ENCODE data around the gene LPIN2. TPM values are rescaled to one million over a fixed set of nuclear protein-coding genes. Genes with fewer than 3 reads are reported as not detected.
"Not testable (repeated sequence)": the region's sequence is repeated elsewhere in the genome, so short reads cannot be mapped to it uniquely, and the experiment has no call there.

LPIN2 gene
- total RNA-seq, 4 donors from 2014 or later = 4.2 to 8.6 (median 6.7) TPM

DNA sequence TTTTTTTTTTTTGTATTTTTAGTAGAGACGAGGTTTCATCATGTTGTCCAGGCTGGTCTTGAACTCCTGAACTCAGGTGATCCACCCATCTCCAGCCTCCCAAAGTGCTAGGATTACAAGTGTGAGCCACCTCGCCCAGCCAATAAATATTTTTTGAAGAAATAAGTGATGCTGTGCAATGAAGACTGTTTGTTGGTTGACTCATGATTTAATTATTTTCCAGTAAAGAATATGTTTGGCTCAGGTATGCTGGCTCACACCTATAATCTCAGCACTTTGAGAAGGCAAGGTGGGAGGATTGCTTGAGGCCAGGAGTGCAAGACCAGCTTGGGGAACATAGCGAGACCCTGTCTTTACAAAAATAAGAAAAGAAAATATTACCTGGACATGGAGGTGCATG, 41.8 kb upstream of the LPIN2 start:
- no peak for TF ChIP-seq POLR2A (IDR thresholded peaks at IDR 0.05)
- H3K4me3 ChIP-seq (ENCODE audit: low read depth, poor library complexity, severe bottlenecking) = no peak overlapping the region
- intact Hi-C loops (cut with DNase I; ENCODE audit: low total_unique reads) = no loop called here
- 75 to 81% methylated on average over 3 of the region's 3 CpGs for WGBS, 2 donors
- peak in 1 of 2 donors; percentile 43 for DNase-seq (ENCODE audit: low spot score in 2 of 2)

DNA sequence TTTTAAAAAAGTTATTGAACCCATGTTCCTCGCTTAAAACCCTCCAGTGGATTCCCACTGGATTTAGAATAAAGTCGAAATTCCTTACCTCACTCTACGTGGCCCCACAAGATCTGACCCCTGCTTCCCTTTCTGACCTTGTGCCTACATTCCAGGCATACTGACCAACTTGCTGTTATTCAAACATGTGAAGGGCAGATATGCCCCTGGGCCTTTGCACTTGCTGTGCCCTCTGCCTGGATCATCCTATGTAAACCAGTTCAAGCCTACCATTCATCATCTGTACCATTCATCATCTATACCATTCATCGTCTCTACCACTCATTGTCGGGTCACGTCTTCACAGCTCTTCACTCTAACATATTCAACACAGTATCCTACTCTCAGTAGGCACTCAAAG, 41.3 kb upstream of the LPIN2 start:
- no peak overlapping the region for H3K4me3 ChIP-seq (ENCODE audit: low read depth, poor library complexity, severe bottlenecking)
- intact Hi-C loops (cut with DNase I; ENCODE audit: low total_unique reads) = no loop called here
- TF ChIP-seq POLR2A (IDR thresholded peaks at IDR 0.05) = no peak
- TF ChIP-seq, protein P1, sequence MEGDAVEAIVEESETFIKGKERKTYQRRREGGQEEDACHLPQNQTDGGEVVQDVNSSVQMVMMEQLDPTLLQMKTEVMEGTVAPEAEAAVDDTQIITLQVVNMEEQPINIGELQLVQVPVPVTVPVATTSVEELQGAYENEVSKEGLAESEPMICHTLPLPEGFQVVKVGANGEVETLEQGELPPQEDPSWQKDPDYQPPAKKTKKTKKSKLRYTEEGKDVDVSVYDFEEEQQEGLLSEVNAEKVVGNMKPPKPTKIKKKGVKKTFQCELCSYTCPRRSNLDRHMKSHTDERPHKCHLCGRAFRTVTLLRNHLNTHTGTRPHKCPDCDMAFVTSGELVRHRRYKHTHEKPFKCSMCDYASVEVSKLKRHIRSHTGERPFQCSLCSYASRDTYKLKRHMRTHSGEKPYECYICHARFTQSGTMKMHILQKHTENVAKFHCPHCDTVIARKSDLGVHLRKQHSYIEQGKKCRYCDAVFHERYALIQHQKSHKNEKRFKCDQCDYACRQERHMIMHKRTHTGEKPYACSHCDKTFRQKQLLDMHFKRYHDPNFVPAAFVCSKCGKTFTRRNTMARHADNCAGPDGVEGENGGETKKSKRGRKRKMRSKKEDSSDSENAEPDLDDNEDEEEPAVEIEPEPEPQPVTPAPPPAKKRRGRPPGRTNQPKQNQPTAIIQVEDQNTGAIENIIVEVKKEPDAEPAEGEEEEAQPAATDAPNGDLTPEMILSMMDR (IDR thresholded peaks at IDR 0.05) = no peak
- peak in 1 of 2 donors; percentile 2 for DNase-seq (ENCODE audit: low spot score in 2 of 2)
- WGBS, 2 donors = 92 to 95% methylated on average over 6 of the region's 6 CpGs

DNA sequence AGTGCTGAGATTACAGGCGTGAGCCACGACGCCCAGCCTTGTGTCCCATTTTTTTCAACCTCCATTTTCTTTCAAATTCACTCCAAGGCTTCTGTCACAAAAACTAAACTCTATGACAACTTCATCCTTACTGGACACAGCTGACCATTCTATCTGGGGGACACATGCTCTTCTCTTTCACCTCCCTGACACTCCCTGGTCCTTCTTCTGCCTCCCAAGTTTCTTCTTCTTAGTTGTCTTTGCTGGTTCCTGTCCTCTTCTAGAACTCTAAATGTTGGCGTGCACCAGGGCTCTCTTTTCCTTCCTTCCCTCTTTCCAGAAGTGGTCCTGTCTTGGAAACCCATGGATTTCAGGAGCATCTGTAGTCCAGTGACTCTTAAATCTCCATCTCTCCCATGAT, 40.1 kb upstream of the LPIN2 start:
- DNase-seq (ENCODE audit: low spot score in 2 of 2) = peak in 1 of 2 donors; percentile 7
- TF ChIP-seq, protein P1 (IDR thresholded peaks at IDR 0.05) = no peak
- no peak for TF ChIP-seq POLR2A (IDR thresholded peaks at IDR 0.05)
- WGBS, 2 donors = 99 to 100% methylated on average over 4 of the region's 4 CpGs
- intact Hi-C loops (cut with DNase I; ENCODE audit: low total_unique reads) = no loop called here
- H3K4me3 ChIP-seq (ENCODE audit: low read depth, poor library complexity, severe bottlenecking) = no peak overlapping the region

DNA sequence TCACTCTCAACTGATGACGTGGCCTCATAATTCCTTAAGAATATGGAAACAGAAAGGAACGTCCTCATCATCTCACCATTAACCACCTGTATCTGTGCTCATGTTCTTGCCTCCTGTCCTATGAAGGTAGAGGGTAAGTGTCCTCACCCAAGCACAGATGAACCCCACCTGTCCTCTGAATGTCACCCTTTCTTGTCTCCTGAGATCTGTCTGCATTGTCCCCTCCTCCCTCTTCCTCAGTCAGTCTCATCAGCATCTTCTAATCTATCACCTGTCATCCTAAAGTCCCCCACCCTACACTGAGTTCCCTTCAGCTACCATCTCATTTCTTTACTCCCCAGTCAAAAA, 39.4 kb upstream of the LPIN2 start:
- no peak for TF ChIP-seq POLR2A (IDR thresholded peaks at IDR 0.05)
- TF ChIP-seq, protein P1 (IDR thresholded peaks at IDR 0.05) = no peak
- H3K4me3 ChIP-seq (ENCODE audit: low read depth, poor library complexity, severe bottlenecking) = no peak overlapping the region
- intact Hi-C loops (cut with DNase I; ENCODE audit: low total_unique reads) = no loop called here
- WGBS, 2 donors = 55 to 69% methylated on average over 2 of the region's 2 CpGs
- DNase-seq (ENCODE audit: low spot score in 2 of 2) = peak in 1 of 2 donors; percentile 1

DNA sequence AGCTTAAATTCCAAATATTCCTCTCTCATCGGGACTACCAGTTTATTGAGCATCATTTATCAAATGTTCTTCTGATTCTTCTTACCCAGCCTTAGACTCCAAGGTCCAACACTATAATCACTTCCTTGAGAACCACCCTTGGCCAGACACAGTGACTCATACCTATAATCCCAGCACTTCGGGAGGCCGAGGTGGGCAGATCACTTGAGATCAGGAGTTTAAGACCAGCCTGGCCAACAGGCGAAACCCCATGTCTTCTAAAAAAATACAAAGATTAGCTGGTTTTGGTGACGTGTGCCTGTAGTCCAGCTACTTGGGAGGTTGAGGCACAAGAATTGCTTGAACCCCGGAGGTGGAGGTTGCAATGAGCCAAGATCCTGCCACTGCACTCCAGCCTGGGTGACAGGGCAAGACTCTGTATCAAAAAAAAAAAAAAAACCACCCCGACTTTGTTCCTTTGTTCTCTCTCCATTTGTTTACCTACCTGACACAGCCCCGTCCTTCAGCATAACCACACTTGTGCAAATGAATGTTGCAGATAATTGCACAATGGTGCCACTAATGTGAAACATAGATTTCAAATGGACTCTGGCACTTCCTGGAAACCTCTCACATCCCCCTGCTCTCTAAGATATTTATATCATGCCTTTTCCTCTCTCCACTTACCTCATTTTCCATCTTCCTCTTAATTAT, 38.9 kb upstream of the LPIN2 start:
- TF ChIP-seq POLR2A (IDR thresholded peaks at IDR 0.05) = no peak
- TF ChIP-seq, protein P1 (IDR thresholded peaks at IDR 0.05) = no peak
- peak in 1 of 2 donors; percentile 9 for DNase-seq (ENCODE audit: low spot score in 2 of 2)
- WGBS, 2 donors = 89% methylated on average over 8 of the region's 8 CpGs
- intact Hi-C loops (cut with DNase I; ENCODE audit: low total_unique reads) = no loop called here
- H3K4me3 ChIP-seq (ENCODE audit: low read depth, poor library complexity, severe bottlenecking) = no peak overlapping the region

DNA sequence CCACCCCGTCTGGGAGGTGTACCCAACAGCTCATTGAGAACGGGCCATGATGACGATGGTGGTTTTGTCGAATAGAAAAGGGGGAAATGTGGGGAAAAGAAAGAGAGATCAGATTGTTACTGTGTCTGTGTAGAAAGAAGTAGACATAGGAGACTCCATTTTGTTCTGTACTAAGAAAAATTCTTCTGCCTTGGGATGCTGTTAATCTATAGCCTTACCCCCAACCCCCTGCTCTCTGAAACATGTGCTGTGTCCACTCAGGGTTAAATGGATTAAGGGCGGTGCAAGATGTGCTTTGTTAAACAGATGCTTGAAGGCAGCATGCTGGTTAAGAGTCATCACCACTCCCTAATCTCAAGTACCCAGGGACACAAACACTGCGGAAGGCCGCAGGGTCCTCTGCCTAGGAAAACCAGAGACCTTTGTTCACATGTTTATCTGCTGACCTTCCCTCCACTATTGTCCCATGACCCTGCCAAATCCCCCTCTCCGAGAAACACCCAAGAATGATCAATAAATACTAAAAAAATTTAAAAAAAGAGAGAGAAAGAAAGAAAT, 37.0 kb upstream of the LPIN2 start:
- 84 to 100% methylated on average over 3 to 4 of the region's 8 CpGs for WGBS, 2 donors
- DNase-seq (ENCODE audit: low spot score in 2 of 2); intact Hi-C loops (cut with DNase I; ENCODE audit: low total_unique reads); H3K4me3 ChIP-seq (ENCODE audit: low read depth, poor library complexity, severe bottlenecking): not testable (repeated sequence)

Data from lower leg skin (tissue), 4 donors.